Mammary epithelial cell (primary cell): Measurements from ENCODE around the gene TICRR.

Experiments used
- CTCF ChIP-seq, 2 donors: IDR thresholded peaks in 1 of 2; conservative IDR thresholded peaks in 1 of 2; 2 replicates each; pipeline ENCODE4 v1.5.1; 2011 to 2012; ENCODE audit warnings: inconsistent platforms in 2 of 2, low read length in 2 of 2, mild to moderate bottlenecking in 2 of 2, control low read depth in 1 of 2, low read depth in 1 of 2; ENCODE audit not compliant: insufficient read depth in 1 of 2; ENCODE audit errors: extremely low read depth in 1 of 2
- EZH2 ChIP-seq: IDR thresholded peaks from 2 replicates; pipeline ENCODE4 v1.6.1; 2012; ENCODE audit warnings: low read length, inconsistent platforms, borderline replicate concordance

- no peak for TF ChIP-seq CTCF (conservative IDR thresholded peaks at IDR 0.05 in 1 of 2, IDR thresholded peaks at IDR 0.05 in 1 of 2; ENCODE audit: extremely low read depth in 1 of 2, insufficient read depth in 1 of 2, low read depth in 1 of 2, low read length in 2 of 2)
- no peak for TF ChIP-seq EZH2
Observed at GRCh38 chr15:89569090-89569745, 6.1 kb upstream of the TICRR start.
